BLaER1 (cell line): Measurements from ENCODE around the gene PCSK5.
"Not testable (repeated sequence)": the region's sequence is repeated elsewhere in the genome, so short reads cannot be mapped to it uniquely, and the experiment has no call there.

Experiments used
- H3K27ac ChIP-seq: shearing (Covaris generic); formaldehyde crosslinking; 2 replicates; pipeline ENCODE4 v1.8.1; 2022
- H3K27me3 ChIP-seq: shearing (Covaris generic); formaldehyde crosslinking; 2 replicates; pipeline ENCODE4 v1.8.1; 2022
- H3K36me3 ChIP-seq: shearing (Covaris generic); formaldehyde crosslinking; 2 replicates; pipeline ENCODE4 v1.8.1; 2022
- H3K4me1 ChIP-seq: shearing (Covaris generic); formaldehyde crosslinking; 2 replicates; pipeline ENCODE4 v1.8.1; 2022
- H3K4me2 ChIP-seq: shearing (Covaris generic); formaldehyde crosslinking; 2 replicates; pipeline ENCODE4 v1.8.1; 2022
- H3K4me3 ChIP-seq: shearing (Covaris generic); formaldehyde crosslinking; 2 replicates; pipeline ENCODE4 v1.8.1; 2022
- H3K9ac ChIP-seq: shearing (Covaris generic); formaldehyde crosslinking; 2 replicates; pipeline ENCODE4 v1.8.1; 2022
- H3K9me3 ChIP-seq: shearing (Covaris generic); formaldehyde crosslinking; 2 replicates; pipeline ENCODE4 v1.8.1; 2022
- H4K20me1 ChIP-seq: shearing (Covaris generic); formaldehyde crosslinking; 2 replicates; pipeline ENCODE4 v1.8.1; 2022
- Cebpa-rat ChIP-seq: shearing (Covaris generic); IDR thresholded peaks from 2 replicates; pipeline ENCODE4 v1.8.1; 2022

The PCSK5 gene

GRCh38 chr9:75866273-75866871 is 24.1 kb upstream of the PCSK5 start:
- H3K9me3 ChIP-seq = no peaks in the 10 kb centered on the region
- H4K20me1 ChIP-seq = no peaks in the 10 kb centered on the region
- H3K27me3 ChIP-seq = no peaks in the 10 kb centered on the region
- no peak overlapping the region for H3K9ac ChIP-seq
- no peak for TF ChIP-seq Cebpa-rat
- H3K36me3 ChIP-seq = no peaks in the 10 kb centered on the region
- H3K4me1 ChIP-seq = peaks cover 13% of the 10 kb centered on the region
- no peak overlapping the region for H3K4me2 ChIP-seq
- no peak overlapping the region for H3K27ac ChIP-seq
- H3K4me3 ChIP-seq = no peak overlapping the region

GRCh38 chr9:75868526-75868925 is 21.9 kb upstream of the PCSK5 start:
- peaks cover 13% of the 10 kb centered on the region for H3K4me1 ChIP-seq
- not testable (repeated sequence) for H3K36me3 ChIP-seq, H3K27me3 ChIP-seq, H3K27ac ChIP-seq, H3K4me3 ChIP-seq, H3K4me2 ChIP-seq, H4K20me1 ChIP-seq, H3K9ac ChIP-seq, H3K9me3 ChIP-seq

GRCh38 chr9:75869236-75869635 is 21.2 kb upstream of the PCSK5 start:
- H3K27ac ChIP-seq = no peak overlapping the region
- H3K4me1 ChIP-seq = peaks cover 10% of the 10 kb centered on the region
- H3K27me3 ChIP-seq = no peaks in the 10 kb centered on the region
- H3K4me3 ChIP-seq = no peak overlapping the region
- no peak for TF ChIP-seq Cebpa-rat
- H3K9ac ChIP-seq = no peak overlapping the region
- no peak overlapping the region for H3K4me2 ChIP-seq
- H4K20me1 ChIP-seq = no peaks in the 10 kb centered on the region
- no peaks in the 10 kb centered on the region for H3K9me3 ChIP-seq
- H3K36me3 ChIP-seq = no peaks in the 10 kb centered on the region

GRCh38 chr9:75870450-75870849 is 20.0 kb upstream of the PCSK5 start:
- no peak overlapping the region for H3K4me2 ChIP-seq
- peaks cover 5% of the 10 kb centered on the region for H3K4me1 ChIP-seq
- H3K9ac ChIP-seq = no peak overlapping the region
- H3K9me3 ChIP-seq = no peaks in the 10 kb centered on the region
- no peak overlapping the region for H3K27ac ChIP-seq
- H3K27me3 ChIP-seq = no peaks in the 10 kb centered on the region
- H3K4me3 ChIP-seq = no peak overlapping the region
- H4K20me1 ChIP-seq = no peaks in the 10 kb centered on the region
- no peak for TF ChIP-seq Cebpa-rat
- H3K36me3 ChIP-seq = no peaks in the 10 kb centered on the region

- TF ChIP-seq Cebpa-rat = no peak
- no peak overlapping the region for H3K4me3 ChIP-seq
- H3K9me3 ChIP-seq = no peaks in the 10 kb centered on the region
- no peaks in the 10 kb centered on the region for H4K20me1 ChIP-seq
- H3K4me2 ChIP-seq = no peak overlapping the region
- H3K27me3 ChIP-seq = no peaks in the 10 kb centered on the region
- no peaks in the 10 kb centered on the region for H3K36me3 ChIP-seq
- H3K27ac ChIP-seq = no peak overlapping the region
- H3K9ac ChIP-seq = no peak overlapping the region
- peaks cover 5% of the 10 kb centered on the region for H3K4me1 ChIP-seq
These were observed 18.8 kb upstream of the PCSK5 start for GRCh38 chr9:75871624-75872023.

- Histone ChIP-seq H3K36me3 (no peaks in the 10 kb centered on the region), H4K20me1 (no peaks in the 10 kb centered on the region), H3K27me3 (no peaks in the 10 kb centered on the region), H3K4me2 (no peak overlapping the region), H3K4me3 (no peak overlapping the region), H3K9me3 (no peaks in the 10 kb centered on the region), H3K9ac (no peak overlapping the region), H3K4me1 (peaks cover 19% of the 10 kb centered on the region), H3K27ac (no peak overlapping the region)
- TF ChIP-seq Cebpa-rat = no peak
These were observed 16.8 kb upstream of the PCSK5 start for GRCh38 chr9:75873712-75874111.

GRCh38 chr9:75876999-75877640 is 13.4 kb upstream of the PCSK5 start:
- H3K27me3 ChIP-seq = no peaks in the 10 kb centered on the region
- H3K27ac ChIP-seq = no peak overlapping the region
- no peaks in the 10 kb centered on the region for H4K20me1 ChIP-seq
- H3K9ac ChIP-seq = no peak overlapping the region
- no peaks in the 10 kb centered on the region for H3K36me3 ChIP-seq
- H3K4me2 ChIP-seq = peak overlapping the region; percentile 42
- no peak overlapping the region for H3K4me3 ChIP-seq
- H3K4me1 ChIP-seq = peaks cover 19% of the 10 kb centered on the region
- H3K9me3 ChIP-seq = no peaks in the 10 kb centered on the region
- no peak for TF ChIP-seq Cebpa-rat

- Histone ChIP-seq H3K9ac (no peak overlapping the region), H3K4me1 (peaks cover 19% of the 10 kb centered on the region), H3K27me3 (no peaks in the 10 kb centered on the region), H3K4me2 (peak overlapping the region; percentile 42), H3K27ac (no peak overlapping the region), H3K9me3 (no peaks in the 10 kb centered on the region), H3K36me3 (no peaks in the 10 kb centered on the region), H3K4me3 (no peak overlapping the region), H4K20me1 (no peaks in the 10 kb centered on the region)
- no peak for TF ChIP-seq Cebpa-rat
These were observed 12.0 kb upstream of the PCSK5 start for GRCh38 chr9:75878488-75878860.

GRCh38 chr9:75880618-75881017 is 9.9 kb upstream of the PCSK5 start:
- H3K27ac ChIP-seq = no peak overlapping the region
- no peak overlapping the region for H3K4me2 ChIP-seq
- no peak overlapping the region for H3K4me3 ChIP-seq
- TF ChIP-seq Cebpa-rat = no peak
- no peaks in the 10 kb centered on the region for H4K20me1 ChIP-seq
- H3K4me1 ChIP-seq = peaks cover 31% of the 10 kb centered on the region
- no peaks in the 10 kb centered on the region for H3K27me3 ChIP-seq
- H3K9ac ChIP-seq = no peak overlapping the region
- no peaks in the 10 kb centered on the region for H3K36me3 ChIP-seq
- no peaks in the 10 kb centered on the region for H3K9me3 ChIP-seq

GRCh38 chr9:75881761-75882160 is 8.7 kb upstream of the PCSK5 start:
- no peak overlapping the region for H3K9ac ChIP-seq
- no peak overlapping the region for H3K4me2 ChIP-seq
- no peaks in the 10 kb centered on the region for H4K20me1 ChIP-seq
- TF ChIP-seq Cebpa-rat = no peak
- H3K27me3 ChIP-seq = no peaks in the 10 kb centered on the region
- no peaks in the 10 kb centered on the region for H3K36me3 ChIP-seq
- no peak overlapping the region for H3K27ac ChIP-seq
- H3K9me3 ChIP-seq = no peaks in the 10 kb centered on the region
- H3K4me1 ChIP-seq = peaks cover 30% of the 10 kb centered on the region
- H3K4me3 ChIP-seq = no peak overlapping the region
